WTC11 (cell line): ENCODE results near the gene SLC10A3.

Experiments
- CBFB ChIP-seq: sonication (generic); formaldehyde crosslinking; IDR thresholded peaks from 2 replicates; pipeline ENCODE4 v1.8.1; 2022; ENCODE audit warnings: mild to moderate bottlenecking, low read depth, missing genetic modification reagents
- CREM ChIP-seq: sonication (generic); formaldehyde crosslinking; IDR thresholded peaks from 2 replicates; pipeline ENCODE4 v1.8.1; 2022; ENCODE audit warnings: mild to moderate bottlenecking, missing genetic modification reagents, moderate library complexity
- CTCF ChIP-seq: fragments of 200-600 bp; IDR thresholded peaks from 2 replicates; pipeline ENCODE4 v1.8.0; 2022; ENCODE audit warnings: antibody characterized with exemption
- MYBL2 ChIP-seq: sonication (generic); formaldehyde crosslinking; IDR thresholded peaks from 2 replicates; pipeline ENCODE4 v1.8.1; 2023; ENCODE audit warnings: mild to moderate bottlenecking, moderate library complexity, missing genetic modification reagents
- NR2C2 ChIP-seq: sonication (generic); formaldehyde crosslinking; IDR thresholded peaks from 2 replicates; pipeline ENCODE4 v1.8.0; 2022; ENCODE audit warnings: mild to moderate bottlenecking, missing genetic modification reagents
- OVOL2 ChIP-seq: fragments of 250-450 bp; sonication (Bioruptor Pico); IDR thresholded peaks from 2 replicates; pipeline ENCODE4 v1.9.0; 2021; ENCODE audit warnings: mild to moderate bottlenecking, borderline replicate concordance
- PREB ChIP-seq: sonication (generic); formaldehyde crosslinking; IDR thresholded peaks from 2 replicates; pipeline ENCODE4 v1.8.1; 2022; ENCODE audit warnings: mild to moderate bottlenecking, missing genetic modification reagents, moderate library complexity, borderline replicate concordance
- TCF7 ChIP-seq: sonication (generic); formaldehyde crosslinking; IDR thresholded peaks from 2 replicates; pipeline ENCODE4 v1.8.0; 2022; ENCODE audit warnings: mild to moderate bottlenecking, low read depth, missing genetic modification reagents, moderate library complexity
- USF2 ChIP-seq: sonication (generic); formaldehyde crosslinking; IDR thresholded peaks from 2 replicates; pipeline ENCODE4 v1.8.1; 2023; ENCODE audit warnings: mild to moderate bottlenecking, missing genetic modification reagents, moderate library complexity
- ZNF138 ChIP-seq: sonication (generic); formaldehyde crosslinking; conservative IDR thresholded peaks from 2 replicates; pipeline ENCODE4 v1.8.1; 2022; ENCODE audit warnings: mild to moderate bottlenecking, moderate library complexity, missing genetic modification reagents
- ZNF232 ChIP-seq: sonication (generic); formaldehyde crosslinking; IDR thresholded peaks from 2 replicates; pipeline ENCODE4 v1.8.0; 2022; ENCODE audit warnings: mild to moderate bottlenecking, missing genetic modification reagents
- TF ChIP-seq, protein P1 (sequence below): sonication (generic); formaldehyde crosslinking; IDR thresholded peaks from 2 replicates; pipeline ENCODE4 v1.8.1; 2022; ENCODE audit warnings: mild to moderate bottlenecking, moderate library complexity, missing genetic modification reagents
- TF ChIP-seq, protein P2 (sequence below): fragments of 250-450 bp; sonication (Bioruptor Pico); IDR thresholded peaks from 2 replicates; pipeline ENCODE4 v1.9.0; 2021; ENCODE audit warnings: mild to moderate bottlenecking
- TF ChIP-seq, protein P3 (sequence below): sonication (generic); formaldehyde crosslinking; IDR thresholded peaks from 2 replicates; pipeline ENCODE4 v1.8.1; 2023; ENCODE audit warnings: mild to moderate bottlenecking, missing genetic modification reagents

GRCh38 chrX:154468217-154468616, 22.2 kb downstream of the SLC10A3 start:
- TF ChIP-seq MYBL2 (CRISPR knock-in tag): no peak
- TF ChIP-seq CTCF: no peak
- no peak for TF ChIP-seq CREM
- TF ChIP-seq OVOL2: no peak
- TF ChIP-seq TCF7 (CRISPR knock-in tag): no peak
- TF ChIP-seq, protein P1, sequence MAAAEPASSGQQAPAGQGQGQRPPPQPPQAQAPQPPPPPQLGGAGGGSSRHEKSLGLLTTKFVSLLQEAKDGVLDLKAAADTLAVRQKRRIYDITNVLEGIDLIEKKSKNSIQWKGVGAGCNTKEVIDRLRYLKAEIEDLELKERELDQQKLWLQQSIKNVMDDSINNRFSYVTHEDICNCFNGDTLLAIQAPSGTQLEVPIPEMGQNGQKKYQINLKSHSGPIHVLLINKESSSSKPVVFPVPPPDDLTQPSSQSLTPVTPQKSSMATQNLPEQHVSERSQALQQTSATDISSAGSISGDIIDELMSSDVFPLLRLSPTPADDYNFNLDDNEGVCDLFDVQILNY: no peak
- no peak for TF ChIP-seq CBFB (CRISPR knock-in tag)
- TF ChIP-seq, protein P2, sequence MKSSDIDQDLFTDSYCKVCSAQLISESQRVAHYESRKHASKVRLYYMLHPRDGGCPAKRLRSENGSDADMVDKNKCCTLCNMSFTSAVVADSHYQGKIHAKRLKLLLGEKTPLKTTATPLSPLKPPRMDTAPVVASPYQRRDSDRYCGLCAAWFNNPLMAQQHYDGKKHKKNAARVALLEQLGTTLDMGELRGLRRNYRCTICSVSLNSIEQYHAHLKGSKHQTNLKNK: no peak
- TF ChIP-seq ZNF138: no peak
- TF ChIP-seq ZNF232 (CRISPR knock-in tag): no peak
- no peak for TF ChIP-seq NR2C2
- no peak for TF ChIP-seq USF2 (CRISPR knock-in tag)
- no peak for TF ChIP-seq PREB (CRISPR knock-in tag)
- TF ChIP-seq, protein P3, sequence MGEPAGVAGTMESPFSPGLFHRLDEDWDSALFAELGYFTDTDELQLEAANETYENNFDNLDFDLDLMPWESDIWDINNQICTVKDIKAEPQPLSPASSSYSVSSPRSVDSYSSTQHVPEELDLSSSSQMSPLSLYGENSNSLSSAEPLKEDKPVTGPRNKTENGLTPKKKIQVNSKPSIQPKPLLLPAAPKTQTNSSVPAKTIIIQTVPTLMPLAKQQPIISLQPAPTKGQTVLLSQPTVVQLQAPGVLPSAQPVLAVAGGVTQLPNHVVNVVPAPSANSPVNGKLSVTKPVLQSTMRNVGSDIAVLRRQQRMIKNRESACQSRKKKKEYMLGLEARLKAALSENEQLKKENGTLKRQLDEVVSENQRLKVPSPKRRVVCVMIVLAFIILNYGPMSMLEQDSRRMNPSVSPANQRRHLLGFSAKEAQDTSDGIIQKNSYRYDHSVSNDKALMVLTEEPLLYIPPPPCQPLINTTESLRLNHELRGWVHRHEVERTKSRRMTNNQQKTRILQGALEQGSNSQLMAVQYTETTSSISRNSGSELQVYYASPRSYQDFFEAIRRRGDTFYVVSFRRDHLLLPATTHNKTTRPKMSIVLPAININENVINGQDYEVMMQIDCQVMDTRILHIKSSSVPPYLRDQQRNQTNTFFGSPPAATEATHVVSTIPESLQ (CRISPR knock-in tag): no peak
